Stimulated activated naive CD8-positive, alpha-beta T cell treated with anti-CD3 and anti-CD28 coated beads, Interleukin-15, Interleukin-2, amounts not matched to agents 100 ng/mL and 50 ng/mL, for 24 hours (primary cell): ENCODE data around the gene MYOCD.
A peak's percentile ranks its signal among the peaks of the same experiment; 100 is the strongest.

ENCODE experiments used
- H3K27ac Mint-ChIP-seq: one replicate; pipeline ENCODE4 v1.8.0; 2021; ENCODE audit warnings: mild to moderate bottlenecking, mixed read lengths
- H3K27me3 Mint-ChIP-seq: one replicate; pipeline ENCODE4 v1.8.0; 2021; ENCODE audit warnings: mixed read lengths
- H3K36me3 Mint-ChIP-seq: one replicate; pipeline ENCODE4 v1.8.0; 2021; ENCODE audit warnings: low read depth, mixed read lengths
- H3K4me1 Mint-ChIP-seq: one replicate; pipeline ENCODE4 v1.8.0; 2021; ENCODE audit warnings: low read depth, mixed read lengths
- H3K4me3 Mint-ChIP-seq: one replicate; pipeline ENCODE4 v1.8.0; 2021; ENCODE audit warnings: mild to moderate bottlenecking, mixed read lengths
- H3K9me3 Mint-ChIP-seq: one replicate; pipeline ENCODE4 v1.8.0; 2021; ENCODE audit warnings: mixed read lengths

MYOCD gene

DNA sequence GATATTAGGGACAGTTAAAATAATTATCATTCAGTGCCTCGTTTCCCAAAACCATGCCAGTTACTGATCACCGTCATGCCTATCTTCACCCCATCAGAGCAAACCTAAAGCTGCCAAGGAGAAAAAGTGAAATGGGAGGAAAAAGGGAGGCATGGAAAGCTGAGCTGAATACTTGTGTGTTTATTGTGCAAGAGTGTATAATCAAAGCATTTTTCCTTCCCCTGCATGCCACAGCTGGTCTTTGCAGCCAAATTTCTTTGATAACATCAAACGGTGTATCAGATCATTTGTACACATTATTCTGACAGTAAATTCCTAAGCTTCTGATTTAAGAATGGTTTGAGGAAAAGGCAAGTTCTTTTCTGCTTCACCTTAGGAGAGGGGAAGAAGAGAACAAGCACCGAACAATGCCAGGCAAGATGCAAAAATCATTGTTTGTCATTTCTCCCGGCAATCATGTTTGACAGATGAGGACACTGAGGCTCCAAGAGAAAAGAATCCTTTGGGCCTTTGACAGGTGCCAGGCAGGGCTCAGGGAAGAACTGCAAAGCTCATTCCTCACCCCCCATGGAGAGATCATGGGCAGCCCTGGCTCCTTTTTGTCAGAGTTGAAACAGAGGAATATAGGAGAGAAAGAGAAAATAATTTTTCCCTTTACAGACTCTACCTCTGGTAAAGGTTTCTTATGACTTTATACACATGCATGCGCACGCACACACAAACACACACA, 72.2 kb downstream of the MYOCD start:
- H3K4me1 Mint-ChIP-seq: no peaks in the 10 kb centered on the region
- no peaks in the 10 kb centered on the region for H3K36me3 Mint-ChIP-seq
- H3K9me3 Mint-ChIP-seq: no peaks in the 10 kb centered on the region
- H3K4me3 Mint-ChIP-seq: no peak overlapping the region
- peaks cover under 1% of the 10 kb centered on the region for H3K27me3 Mint-ChIP-seq
- no peak overlapping the region for H3K27ac Mint-ChIP-seq

DNA sequence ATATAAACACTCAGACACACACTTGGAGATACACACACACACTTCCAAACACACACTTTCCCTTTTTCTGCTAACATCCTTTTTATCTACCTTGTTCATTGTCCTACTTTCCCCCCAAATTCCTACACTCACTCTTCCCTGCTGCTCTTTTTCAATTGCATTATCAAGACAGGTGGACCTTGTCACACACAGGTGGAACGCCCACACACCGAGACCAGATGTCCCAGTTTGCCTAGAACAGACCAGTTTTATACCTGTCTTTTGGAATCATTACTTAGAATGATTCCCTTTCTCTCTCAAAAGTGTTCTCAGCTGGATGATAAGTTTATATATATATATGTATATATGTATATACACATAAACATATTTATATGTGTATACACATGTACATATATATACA, 72.9 kb downstream of the MYOCD start:
- no peaks in the 10 kb centered on the region for H3K4me1 Mint-ChIP-seq
- no peaks in the 10 kb centered on the region for H3K36me3 Mint-ChIP-seq
- H3K27me3 Mint-ChIP-seq: peaks cover 4% of the 10 kb centered on the region
- no peaks in the 10 kb centered on the region for H3K9me3 Mint-ChIP-seq
- no peak overlapping the region for H3K4me3 Mint-ChIP-seq
- H3K27ac Mint-ChIP-seq: no peak overlapping the region

DNA sequence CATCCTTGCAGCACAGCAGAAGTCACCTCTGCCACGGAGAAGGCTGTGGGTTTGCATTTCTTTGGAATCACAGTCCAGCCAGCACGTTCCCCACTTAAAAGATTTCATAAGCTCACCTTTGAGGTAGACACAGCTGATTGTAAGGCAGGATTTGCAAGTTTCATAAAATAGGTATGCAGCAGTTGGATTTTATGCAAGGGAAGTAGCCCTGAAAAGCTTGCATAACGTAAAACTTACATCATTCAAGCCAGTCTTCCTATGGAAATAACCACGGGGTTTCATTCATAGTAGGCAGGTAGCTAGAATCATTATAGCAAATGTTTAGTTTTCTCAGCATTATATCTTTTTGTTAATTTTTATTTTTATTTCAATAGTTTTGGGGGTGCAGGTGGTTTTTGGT, 73.8 kb downstream of the MYOCD start:
- no peaks in the 10 kb centered on the region for H3K36me3 Mint-ChIP-seq
- no peaks in the 10 kb centered on the region for H3K9me3 Mint-ChIP-seq
- H3K27me3 Mint-ChIP-seq: peaks cover 4% of the 10 kb centered on the region
- no peaks in the 10 kb centered on the region for H3K4me1 Mint-ChIP-seq
- no peak overlapping the region for H3K27ac Mint-ChIP-seq
- H3K4me3 Mint-ChIP-seq: no peak overlapping the region

DNA sequence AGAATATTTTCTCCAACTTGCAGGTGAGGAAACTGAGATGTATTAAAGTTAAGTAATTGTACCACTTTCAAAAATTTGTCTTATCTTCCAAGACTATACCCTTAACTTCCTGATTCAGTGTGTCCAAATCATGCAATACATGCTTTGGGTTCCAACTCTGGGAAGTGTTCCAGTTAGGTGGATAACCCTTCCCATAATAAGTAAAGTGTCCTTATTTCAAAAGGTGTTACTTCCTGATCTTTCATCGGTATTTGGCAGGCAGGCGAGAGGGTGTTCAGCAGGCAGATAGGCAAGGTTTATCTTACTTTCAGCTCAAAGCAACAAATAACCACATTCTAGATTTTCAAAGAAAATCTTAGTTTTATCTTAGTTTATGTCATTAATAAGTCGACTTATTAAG, 77.4 kb downstream of the MYOCD start:
- Mint-ChIP-seq H3K4me3 (no peak overlapping the region), H3K9me3 (no peaks in the 10 kb centered on the region), H3K36me3 (no peaks in the 10 kb centered on the region), H3K4me1 (no peaks in the 10 kb centered on the region), H3K27me3 (peaks cover 10% of the 10 kb centered on the region), H3K27ac (no peak overlapping the region)

DNA sequence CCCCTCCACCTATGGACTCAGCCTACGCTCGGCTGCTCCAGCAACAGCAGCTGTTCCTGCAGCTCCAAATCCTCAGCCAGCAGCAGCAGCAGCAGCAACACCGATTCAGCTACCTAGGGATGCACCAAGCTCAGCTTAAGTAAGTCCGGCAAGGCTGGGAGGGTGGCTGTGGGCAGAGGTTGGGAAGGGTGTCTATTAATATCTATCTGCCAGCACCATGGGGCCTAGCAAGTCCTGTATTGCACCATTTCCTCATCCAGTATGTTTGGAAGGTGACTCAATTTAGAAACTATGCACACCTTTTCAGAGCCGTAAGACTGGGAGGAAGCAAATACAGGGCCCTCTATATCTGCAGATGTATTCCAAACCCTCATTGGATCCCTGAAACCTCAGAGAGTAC, 78.6 kb downstream of the MYOCD start:
- H3K4me3 Mint-ChIP-seq: no peak overlapping the region
- no peaks in the 10 kb centered on the region for H3K36me3 Mint-ChIP-seq

DNA sequence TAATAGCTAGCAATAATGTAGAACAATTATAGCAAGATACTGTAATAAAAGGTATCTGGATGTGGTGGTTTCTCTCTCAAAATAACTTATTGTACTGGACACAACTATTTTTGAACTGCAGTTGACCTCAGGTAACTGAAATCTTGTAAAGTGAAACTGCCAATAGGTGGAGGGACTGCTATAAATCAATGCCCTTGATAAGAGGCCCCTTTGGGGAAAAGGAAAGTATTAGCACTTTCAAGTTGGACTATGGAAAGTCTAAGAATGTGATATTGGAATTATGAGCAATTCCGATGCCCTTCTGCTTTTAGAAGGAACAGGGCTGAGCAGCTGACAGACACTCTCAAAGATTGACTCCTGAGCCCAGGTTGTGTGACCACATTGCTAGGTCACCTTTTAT, 79.1 kb downstream of the MYOCD start:
- Mint-ChIP-seq H3K27ac (no peak overlapping the region), H3K4me3 (no peak overlapping the region), H3K4me1 (no peaks in the 10 kb centered on the region)

More for the DNA sequence above, 78.6 kb downstream of the MYOCD start:
- H3K27me3 Mint-ChIP-seq: peaks cover 10% of the 10 kb centered on the region
- H3K4me1 Mint-ChIP-seq: no peaks in the 10 kb centered on the region
- H3K27ac Mint-ChIP-seq: no peak overlapping the region
- no peaks in the 10 kb centered on the region for H3K9me3 Mint-ChIP-seq

DNA sequence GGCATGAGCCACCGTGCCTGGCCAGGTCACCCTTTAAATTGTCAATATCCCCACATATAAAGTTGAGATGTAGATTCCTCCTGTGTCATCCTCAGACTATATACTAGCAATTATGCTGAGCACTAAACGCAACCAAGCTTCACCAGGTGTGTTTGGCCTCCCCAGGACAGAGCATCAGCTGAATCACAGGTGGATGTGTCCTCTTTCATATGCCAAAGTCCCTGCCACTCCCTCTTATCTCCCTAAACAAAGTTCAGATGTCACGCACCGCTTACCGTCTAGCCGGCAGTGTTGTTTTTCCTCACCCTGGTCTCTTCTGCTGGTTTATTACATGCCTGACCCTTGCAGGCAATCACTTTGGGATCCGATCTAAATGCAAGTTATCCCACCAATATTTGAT, 79.8 kb downstream of the MYOCD start:
- H3K27ac Mint-ChIP-seq: no peak overlapping the region
- H3K4me1 Mint-ChIP-seq: no peaks in the 10 kb centered on the region
- H3K27me3 Mint-ChIP-seq: peaks cover 10% of the 10 kb centered on the region
- no peaks in the 10 kb centered on the region for H3K9me3 Mint-ChIP-seq
- no peak overlapping the region for H3K4me3 Mint-ChIP-seq
- H3K36me3 Mint-ChIP-seq: no peaks in the 10 kb centered on the region

More for the DNA sequence above, 79.1 kb downstream of the MYOCD start:
- H3K36me3 Mint-ChIP-seq: no peaks in the 10 kb centered on the region
- no peaks in the 10 kb centered on the region for H3K9me3 Mint-ChIP-seq
- peaks cover 10% of the 10 kb centered on the region for H3K27me3 Mint-ChIP-seq

DNA sequence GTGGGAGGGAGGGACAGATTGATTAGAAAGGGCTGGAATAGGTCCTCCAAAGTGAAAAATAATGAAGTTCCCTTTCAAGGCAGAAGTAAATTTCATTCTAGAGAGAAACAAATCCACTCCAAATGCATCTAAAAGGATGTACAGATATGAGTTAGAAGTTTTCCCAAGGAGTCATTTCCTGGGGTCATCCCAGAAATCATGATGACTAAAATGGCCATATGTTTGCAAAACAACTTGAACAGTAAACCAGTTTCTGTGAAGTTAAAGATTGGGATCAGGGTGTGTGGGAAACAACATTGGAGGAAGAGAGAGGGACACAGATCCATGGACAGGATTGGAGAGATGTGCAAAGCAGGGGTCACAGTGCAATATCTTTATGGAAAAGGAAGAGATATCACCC, 91.1 kb downstream of the MYOCD start:
- Mint-ChIP-seq H3K9me3 (peaks cover 4% of the 10 kb centered on the region), H3K27ac (no peak overlapping the region), H3K4me3 (no peak overlapping the region)

DNA sequence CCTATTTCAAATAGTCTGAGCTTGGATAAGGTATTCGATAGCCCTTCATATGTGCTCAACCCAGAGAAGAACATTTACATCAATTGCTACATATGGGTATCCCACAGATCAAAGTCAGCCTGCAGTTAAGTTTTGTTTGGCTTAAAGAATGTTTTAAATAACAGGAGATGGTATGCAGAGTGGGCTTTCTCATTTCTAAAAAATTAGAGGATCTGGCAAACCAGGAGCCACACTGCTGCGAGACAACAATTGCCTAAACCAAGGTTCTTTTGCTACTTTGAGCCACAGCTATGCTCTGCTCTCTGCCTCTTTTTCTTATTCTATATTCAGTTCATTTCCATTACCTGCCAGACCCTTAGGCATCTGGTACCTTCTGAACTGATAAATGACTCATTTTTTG, 93.4 kb downstream of the MYOCD start:
- H3K27me3 Mint-ChIP-seq: no peaks in the 10 kb centered on the region
- no peak overlapping the region for H3K27ac Mint-ChIP-seq
- H3K9me3 Mint-ChIP-seq: peaks cover 10% of the 10 kb centered on the region
- H3K4me1 Mint-ChIP-seq: no peaks in the 10 kb centered on the region
- no peak overlapping the region for H3K4me3 Mint-ChIP-seq
- no peaks in the 10 kb centered on the region for H3K36me3 Mint-ChIP-seq

More for the DNA sequence above, 91.1 kb downstream of the MYOCD start:
- Mint-ChIP-seq H3K27me3 (no peaks in the 10 kb centered on the region), H3K36me3 (no peaks in the 10 kb centered on the region), H3K4me1 (no peaks in the 10 kb centered on the region)

DNA sequence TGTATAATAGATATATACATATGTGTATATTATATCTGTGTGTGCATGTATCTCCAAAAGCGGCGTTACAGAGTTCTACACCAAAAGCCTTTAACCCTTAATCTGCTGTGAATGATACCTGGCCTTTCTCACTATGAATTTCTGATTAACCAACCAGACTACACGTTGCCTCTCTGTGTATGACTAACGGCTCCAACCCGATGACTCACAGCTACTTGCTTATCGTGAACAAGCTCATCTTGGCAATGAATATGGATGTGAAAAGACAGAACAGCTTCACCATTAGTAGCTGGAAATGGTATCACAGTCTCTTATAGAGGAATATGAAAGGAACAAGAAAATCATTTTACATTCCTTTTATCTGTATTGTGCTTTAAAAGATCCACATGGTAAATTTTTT, 99.9 kb downstream of the MYOCD start:
- H3K4me1 Mint-ChIP-seq: no peaks in the 10 kb centered on the region
- peaks cover 3% of the 10 kb centered on the region for H3K27me3 Mint-ChIP-seq
- H3K27ac Mint-ChIP-seq: no peak overlapping the region
- no peak overlapping the region for H3K4me3 Mint-ChIP-seq
- H3K36me3 Mint-ChIP-seq: no peaks in the 10 kb centered on the region
- H3K9me3 Mint-ChIP-seq: peaks cover 15% of the 10 kb centered on the region

DNA sequence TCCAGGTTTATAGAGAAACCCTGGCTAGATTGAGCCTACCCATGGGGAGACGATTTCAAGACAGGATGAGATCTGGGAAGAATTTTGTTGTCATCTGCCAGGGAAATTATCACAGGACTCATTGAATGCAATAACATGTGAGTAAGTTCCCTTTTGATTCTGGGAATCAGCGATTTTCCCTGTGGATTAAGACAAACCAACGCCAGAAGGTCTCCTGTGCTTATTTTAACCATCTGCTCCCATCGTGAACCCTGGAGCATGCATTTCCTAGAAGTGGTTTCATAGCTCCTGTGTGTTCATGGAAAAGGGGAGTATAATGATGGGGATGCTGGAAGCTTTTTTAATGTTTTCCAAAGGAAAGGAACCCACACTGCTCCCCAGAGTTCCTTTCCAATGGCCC, 102.6 kb downstream of the MYOCD start:
- Mint-ChIP-seq H3K27me3 (peaks cover 3% of the 10 kb centered on the region), H3K4me1 (no peaks in the 10 kb centered on the region), H3K27ac (no peak overlapping the region), H3K9me3 (peaks cover 5% of the 10 kb centered on the region), H3K4me3 (no peak overlapping the region), H3K36me3 (no peaks in the 10 kb centered on the region)

DNA sequence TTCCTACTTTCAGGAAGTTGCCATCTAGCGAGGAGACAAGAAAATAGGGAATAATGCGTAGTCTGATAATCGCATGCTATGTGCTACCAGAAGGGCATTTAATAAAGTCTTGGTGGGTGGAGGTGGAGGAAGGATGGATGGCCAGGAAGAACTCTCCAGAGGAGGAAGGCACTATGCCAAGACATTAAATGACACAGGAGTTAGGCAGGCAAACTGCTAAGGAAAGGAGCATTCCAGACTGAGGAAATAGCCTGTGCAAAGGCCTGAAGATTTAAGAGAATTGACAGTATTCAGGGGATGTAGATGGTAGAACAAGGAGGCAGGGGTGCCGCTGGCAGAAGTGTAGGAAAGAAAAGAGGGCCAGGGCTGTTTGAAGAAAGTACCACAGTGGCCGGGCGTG, 104.3 kb downstream of the MYOCD start:
- peaks cover 5% of the 10 kb centered on the region for H3K9me3 Mint-ChIP-seq
- no peak overlapping the region for H3K4me3 Mint-ChIP-seq
- no peak overlapping the region for H3K27ac Mint-ChIP-seq
- H3K27me3 Mint-ChIP-seq: peaks cover under 1% of the 10 kb centered on the region
- no peaks in the 10 kb centered on the region for H3K36me3 Mint-ChIP-seq
- no peaks in the 10 kb centered on the region for H3K4me1 Mint-ChIP-seq

DNA sequence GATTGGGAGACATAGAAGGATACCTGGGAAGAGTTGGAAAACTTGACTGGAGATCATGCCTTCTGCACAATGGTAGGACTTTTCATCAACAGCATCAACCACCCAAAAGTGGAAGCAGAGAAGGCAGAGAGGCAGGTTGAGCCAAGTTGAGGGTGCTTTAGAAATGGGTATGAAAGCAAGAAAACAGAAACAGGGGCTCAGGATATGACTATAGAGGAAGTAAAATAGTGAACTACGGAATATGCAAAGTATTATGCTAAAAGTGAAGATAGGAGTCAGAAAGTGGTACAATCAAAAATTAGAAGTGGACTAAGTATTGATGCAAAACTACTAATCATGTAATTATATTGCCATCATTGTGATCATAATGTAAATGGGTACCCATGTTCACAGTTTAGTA, 107.5 kb downstream of the MYOCD start:
- Mint-ChIP-seq H3K4me3 (no peak overlapping the region), H3K27ac (no peak overlapping the region), H3K36me3 (no peaks in the 10 kb centered on the region), H3K9me3 (peaks cover 5% of the 10 kb centered on the region), H3K27me3 (no peaks in the 10 kb centered on the region), H3K4me1 (no peaks in the 10 kb centered on the region)

DNA sequence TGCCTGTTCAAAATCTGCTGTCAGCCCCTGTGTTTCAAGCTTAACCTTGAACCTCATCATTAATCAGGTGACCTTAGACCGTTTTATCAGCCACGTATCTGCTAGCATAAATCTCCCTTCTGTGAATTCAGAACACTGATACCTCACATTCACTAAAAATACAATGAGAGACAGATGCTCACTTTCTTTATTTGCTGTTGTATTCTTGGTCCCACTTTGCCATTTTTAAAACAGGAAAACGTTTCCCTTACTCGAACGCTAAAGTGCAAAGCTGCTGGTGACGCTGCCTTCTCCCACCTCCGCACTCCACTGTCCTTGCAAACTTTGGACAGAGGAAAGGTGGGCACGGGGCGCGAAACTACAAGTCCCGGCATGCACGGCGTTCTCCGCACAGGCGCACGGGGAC, 123.4 kb downstream of the MYOCD start:
- peaks cover 11% of the 10 kb centered on the region for H3K4me1 Mint-ChIP-seq
- peaks cover 47% of the 10 kb centered on the region for H3K27me3 Mint-ChIP-seq
- no peaks in the 10 kb centered on the region for H3K36me3 Mint-ChIP-seq
- H3K9me3 Mint-ChIP-seq: no peaks in the 10 kb centered on the region
- peak overlapping the region; percentile 58 for H3K4me3 Mint-ChIP-seq
- no peak overlapping the region for H3K27ac Mint-ChIP-seq

DNA sequence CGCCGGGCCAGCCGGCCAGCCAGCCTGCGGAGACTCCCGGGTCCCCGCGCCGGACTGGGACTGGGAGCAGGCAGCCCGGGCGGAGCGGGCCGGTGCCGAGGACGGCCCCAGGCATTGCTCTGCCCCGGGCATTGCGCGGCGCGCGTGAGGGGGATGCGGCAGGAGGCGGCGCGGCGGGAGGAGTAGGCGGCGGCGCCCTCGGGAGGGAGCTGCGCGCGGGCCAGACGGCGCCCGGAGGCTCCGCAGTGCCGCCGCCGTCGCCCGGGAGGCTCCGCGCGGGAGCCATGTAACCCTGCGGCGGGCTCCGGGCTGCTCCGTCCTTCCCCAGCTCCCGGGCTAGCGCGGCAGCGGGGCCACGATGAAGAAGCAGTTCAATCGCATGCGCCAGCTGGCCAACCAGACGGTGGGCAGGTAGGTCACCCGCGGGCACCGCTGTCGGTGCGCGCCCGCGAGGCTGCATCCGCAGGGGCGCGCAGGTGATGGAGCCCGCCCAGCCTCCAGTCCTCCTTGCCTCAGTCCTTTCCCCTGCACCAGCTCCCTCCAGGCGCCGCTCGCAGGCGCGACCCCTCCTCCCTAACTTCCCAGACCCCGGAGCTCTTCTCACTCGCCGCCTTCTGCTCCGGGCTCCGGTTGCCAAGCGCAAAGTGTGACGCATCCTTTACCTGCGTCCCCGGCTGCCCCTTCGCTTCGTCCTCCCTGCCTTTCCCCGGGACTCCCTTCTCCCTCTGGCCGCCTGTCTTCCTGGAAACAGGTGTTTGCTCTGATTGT, 124.0 kb downstream of the MYOCD start, which contains the start of gene ARHGAP44:
Gene ARHGAP44 (plus strand): TSS at position 18 of the 768 bp plus-strand sequence. CDS start 341 bp downstream, at position 359.
- Mint-ChIP-seq H3K36me3 (no peaks in the 10 kb centered on the region), H3K9me3 (no peaks in the 10 kb centered on the region), H3K27me3 (peaks cover 47% of the 10 kb centered on the region)

More for the DNA sequence above, 124.0 kb downstream of the MYOCD start, which contains the start of gene ARHGAP44:
- Mint-ChIP-seq H3K4me3 (peak within 1 kb of the TSS; percentile 64), H3K4me1 (peaks cover 11% of the 10 kb centered on the region), H3K27ac (no peak within 1 kb of the TSS)
